Fibroblast of lung (primary cell): ENCODE results near the gene GK. TPM values are rescaled to one million over a fixed set of nuclear protein-coding genes. Genes with fewer than 3 reads are reported as not detected.

ENCODE experiments used
- DNase-seq, 2 donors: peaks; one replicate each; pipeline versions ENCODE4 v3.0.0 to v3.0.0-alpha.2; 2010; ENCODE audit warnings: low read depth in 2 of 2
- H2AFZ ChIP-seq: 2 replicates; pipeline ENCODE4 v1.5.1; 2012; ENCODE audit warnings: low read length, control low read depth, inconsistent platforms
- H3K27ac ChIP-seq: 2 replicates; pipeline ENCODE4 v1.5.1; 2011; ENCODE audit warnings: low read length, control low read depth; ENCODE audit not compliant: insufficient read depth
- H3K27me3 ChIP-seq: 2 replicates; pipeline ENCODE4 v1.5.1; 2011; ENCODE audit warnings: mild to moderate bottlenecking, low read length; ENCODE audit not compliant: control insufficient read depth, insufficient read depth
- H3K36me3 ChIP-seq: 2 replicates; pipeline ENCODE4 v1.5.1; 2011; ENCODE audit warnings: low read length; ENCODE audit not compliant: control insufficient read depth, insufficient read depth
- H3K4me1 ChIP-seq: 2 replicates; pipeline ENCODE4 v1.5.1; 2011; ENCODE audit warnings: low read length; ENCODE audit not compliant: control insufficient read depth, insufficient read depth; ENCODE audit errors: extremely low read depth
- H3K4me2 ChIP-seq: 2 replicates; pipeline ENCODE4 v1.5.1; 2011; ENCODE audit warnings: low read length, control low read depth; ENCODE audit not compliant: insufficient read depth; ENCODE audit errors: extremely low read depth
- H3K4me3 ChIP-seq, 4 experiments: fragments of 200-600 bp in 1 of 4; sonication (generic) in 1 of 4; replicated peaks in 1 of 4; 2 replicates each; pipeline ENCODE4 v1.5.1; 2011 to 2016; ENCODE audit warnings: low read length in 4 of 4, low read depth in 3 of 4, mild to moderate bottlenecking in 3 of 4, control low read depth in 2 of 4, inconsistent platforms in 1 of 4, mixed read lengths in 1 of 4; ENCODE audit not compliant: insufficient read depth in 1 of 4; ENCODE audit errors: control extremely low read depth in 1 of 4
- H3K79me2 ChIP-seq: 2 replicates; pipeline ENCODE4 v1.5.1; 2012; ENCODE audit warnings: mild to moderate bottlenecking, low read length, inconsistent platforms; ENCODE audit not compliant: control insufficient read depth, insufficient read depth
- H3K9ac ChIP-seq: 2 replicates; pipeline ENCODE4 v1.5.1; 2011; ENCODE audit warnings: mild to moderate bottlenecking, low read length, control low read depth; ENCODE audit not compliant: insufficient read depth
- H3K9me3 ChIP-seq: 2 replicates; pipeline ENCODE4 v1.5.1; 2012; ENCODE audit warnings: low read depth, low read length; ENCODE audit not compliant: control insufficient read depth, insufficient read depth
- H4K20me1 ChIP-seq: 2 replicates; pipeline ENCODE4 v1.5.1; 2011; ENCODE audit warnings: low read length; ENCODE audit not compliant: control insufficient read depth, insufficient read depth; ENCODE audit errors: extremely low read depth
- EZH2 ChIP-seq: IDR thresholded peaks from 2 replicates; pipeline ENCODE4 v1.5.1; 2012; ENCODE audit warnings: low read length, control low read depth, mild to moderate bottlenecking; ENCODE audit errors: missing control alignments
- polyA plus RNA-seq, 2 donors: library from polyadenylated mRNA; depleted of rRNA in 1 of 2; stranded (reverse) in 1 of 2; unstranded in 1 of 2; fragments of >200 nt; gene quantifications; 2 replicates each; pipeline ENCODE4 v1.2.1, GENCODE V29; 2011 to 2012; ENCODE audit warnings: missing spikeins in 1 of 2
- total RNA-seq: library from RNA; depleted of rRNA; stranded (reverse); fragments of >200 nt; gene quantifications from 2 replicates; pipeline ENCODE4 v1.2.1, GENCODE V29; 2014
- TF ChIP-seq, protein P1 (sequence below), 2 donors: IDR thresholded peaks in 1 of 2; conservative IDR thresholded peaks in 1 of 2; 1 replicate in 1 of 2; 2 replicates in 1 of 2; pipeline ENCODE4 v1.5.1; 2011 to 2012; ENCODE audit warnings: low read length in 2 of 2, control low read depth in 1 of 2, inconsistent platforms in 1 of 2, low read depth in 1 of 2, mild to moderate bottlenecking in 1 of 2

Gene GK
- total and polyA plus RNA-seq, 2 donors (not counting 1 experiment from before 2014, with no cell fraction given), result 11.9 to 44.4 TPM

DNA sequence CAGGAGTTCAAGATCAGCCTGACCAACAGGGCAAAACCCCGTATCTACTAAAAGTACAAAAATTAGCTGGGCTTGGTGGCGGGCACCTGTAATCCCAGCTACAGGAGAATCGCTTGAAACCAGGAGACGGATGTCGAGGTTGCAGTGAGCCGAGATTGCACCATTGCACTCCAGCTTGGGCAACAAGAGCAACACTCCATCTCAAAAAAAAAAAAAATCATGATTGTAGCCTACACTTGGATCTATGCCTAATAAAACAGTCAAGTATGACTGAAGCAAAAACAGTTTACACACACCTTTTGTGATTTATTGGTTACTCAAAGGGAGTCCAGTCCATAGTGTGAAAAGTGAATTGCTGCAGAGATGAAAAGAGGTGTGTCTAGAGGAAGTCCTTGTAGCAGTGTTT is 41.0 kb upstream of the GK start:
- no peak for TF ChIP-seq EZH2
- TF ChIP-seq, protein P1, sequence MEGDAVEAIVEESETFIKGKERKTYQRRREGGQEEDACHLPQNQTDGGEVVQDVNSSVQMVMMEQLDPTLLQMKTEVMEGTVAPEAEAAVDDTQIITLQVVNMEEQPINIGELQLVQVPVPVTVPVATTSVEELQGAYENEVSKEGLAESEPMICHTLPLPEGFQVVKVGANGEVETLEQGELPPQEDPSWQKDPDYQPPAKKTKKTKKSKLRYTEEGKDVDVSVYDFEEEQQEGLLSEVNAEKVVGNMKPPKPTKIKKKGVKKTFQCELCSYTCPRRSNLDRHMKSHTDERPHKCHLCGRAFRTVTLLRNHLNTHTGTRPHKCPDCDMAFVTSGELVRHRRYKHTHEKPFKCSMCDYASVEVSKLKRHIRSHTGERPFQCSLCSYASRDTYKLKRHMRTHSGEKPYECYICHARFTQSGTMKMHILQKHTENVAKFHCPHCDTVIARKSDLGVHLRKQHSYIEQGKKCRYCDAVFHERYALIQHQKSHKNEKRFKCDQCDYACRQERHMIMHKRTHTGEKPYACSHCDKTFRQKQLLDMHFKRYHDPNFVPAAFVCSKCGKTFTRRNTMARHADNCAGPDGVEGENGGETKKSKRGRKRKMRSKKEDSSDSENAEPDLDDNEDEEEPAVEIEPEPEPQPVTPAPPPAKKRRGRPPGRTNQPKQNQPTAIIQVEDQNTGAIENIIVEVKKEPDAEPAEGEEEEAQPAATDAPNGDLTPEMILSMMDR (conservative IDR thresholded peaks at IDR 0.05 in 1 of 2, IDR thresholded peaks at IDR 0.05 in 1 of 2; ENCODE audit: low read depth in 1 of 2, low read length in 2 of 2), result no peak
- Histone ChIP-seq H3K9ac (no peak overlapping the region), H3K9me3 (no peaks in the 10 kb centered on the region), H3K4me1 (no peaks in the 10 kb centered on the region), H3K27ac (no peak overlapping the region), H3K27me3 (no peaks in the 10 kb centered on the region), H3K36me3 (no peaks in the 10 kb centered on the region), H3K79me2 (no peaks in the 10 kb centered on the region), H4K20me1 (no peaks in the 10 kb centered on the region), H2AFZ (no peak overlapping the region), H3K4me2 (no peak overlapping the region), H3K4me3 (no peak overlapping the region)
- no peak for DNase-seq

DNA sequence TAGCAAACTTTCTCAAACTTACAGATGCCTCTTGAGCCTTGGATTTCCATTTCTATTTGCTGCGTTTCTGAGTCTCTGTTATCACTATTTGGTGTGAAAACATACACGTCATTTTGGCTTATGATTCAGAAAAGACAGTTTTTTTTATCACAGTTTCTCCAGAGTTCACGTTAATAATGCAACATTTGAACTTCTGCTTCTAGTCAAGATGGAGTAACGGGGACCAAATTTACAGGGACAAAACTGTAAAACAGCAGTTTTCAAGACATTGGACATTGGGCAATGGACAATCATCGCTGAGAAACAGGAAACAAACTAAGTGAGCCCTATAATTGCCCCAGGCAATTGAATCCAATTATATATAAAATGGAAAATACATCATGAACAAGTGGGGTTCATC is 39.5 kb upstream of the GK start:
- H3K4me2 ChIP-seq, result no peak overlapping the region
- no peak overlapping the region for H3K27ac ChIP-seq
- H3K4me1 ChIP-seq, result no peaks in the 10 kb centered on the region
- H3K79me2 ChIP-seq, result no peaks in the 10 kb centered on the region
- no peak overlapping the region for H3K9ac ChIP-seq
- H3K36me3 ChIP-seq, result no peaks in the 10 kb centered on the region
- no peaks in the 10 kb centered on the region for H3K27me3 ChIP-seq
- H3K9me3 ChIP-seq, result no peaks in the 10 kb centered on the region
- no peak overlapping the region for H3K4me3 ChIP-seq
- no peaks in the 10 kb centered on the region for H4K20me1 ChIP-seq
- TF ChIP-seq, protein P1 (conservative IDR thresholded peaks at IDR 0.05 in 1 of 2, IDR thresholded peaks at IDR 0.05 in 1 of 2; ENCODE audit: low read depth in 1 of 2, low read length in 2 of 2), result no peak
- no peak for TF ChIP-seq EZH2
- DNase-seq, result no peak
- no peak overlapping the region for H2AFZ ChIP-seq

- H3K4me2 ChIP-seq, result no peak overlapping the region
- H3K9ac ChIP-seq, result no peak overlapping the region
- no peak overlapping the region for H3K4me3 ChIP-seq
Measured at GRCh38 chrX:30615229-30615628, 38.0 kb upstream of the GK start.

More at GRCh38 chrX:30615229-30615628, 38.0 kb upstream of the GK start:
- Histone ChIP-seq H3K27ac (no peak overlapping the region), H2AFZ (no peak overlapping the region), H3K36me3 (no peaks in the 10 kb centered on the region), H3K27me3 (no peaks in the 10 kb centered on the region), H3K9me3 (no peaks in the 10 kb centered on the region), H3K79me2 (no peaks in the 10 kb centered on the region), H3K4me1 (no peaks in the 10 kb centered on the region), H4K20me1 (no peaks in the 10 kb centered on the region)
- DNase-seq, result peak; percentile 24 to 29
- TF ChIP-seq, protein P1 (conservative IDR thresholded peaks at IDR 0.05 in 1 of 2, IDR thresholded peaks at IDR 0.05 in 1 of 2; ENCODE audit: low read depth in 1 of 2, low read length in 2 of 2), result no peak
- TF ChIP-seq EZH2, result no peak
